H9 (cell line): ENCODE measurements around the gene TRIO. TPM values are rescaled to one million over a fixed set of nuclear protein-coding genes. Genes with fewer than 3 reads are reported as not detected.

ENCODE experiments used
- DNase-seq: peaks from one replicate; pipeline ENCODE4 v3.0.0-alpha.2; 2017
- H2AFZ ChIP-seq: one replicate; pipeline ENCODE4 v1.6.1; 2013; ENCODE audit warnings: mild to moderate bottlenecking, low read length, control low read depth, moderate library complexity
- H2AK5ac ChIP-seq: 2 replicates; pipeline ENCODE4 v1.6.1; 2013; ENCODE audit warnings: low read length, control low read depth, mixed read lengths; ENCODE audit not compliant: insufficient read length
- H2BK120ac ChIP-seq: one replicate; pipeline ENCODE4 v1.6.1; 2013; ENCODE audit warnings: low read depth, mild to moderate bottlenecking, low read length, control low read depth, inconsistent platforms; ENCODE audit not compliant: poor library complexity, severe bottlenecking
- H2BK12ac ChIP-seq: 2 replicates; pipeline ENCODE4 v1.6.1; 2013; ENCODE audit warnings: low read length, control low read depth, mixed read lengths, low read depth; ENCODE audit not compliant: insufficient read length
- H2BK15ac ChIP-seq: 2 replicates; pipeline ENCODE4 v1.6.1; 2013; ENCODE audit warnings: low read depth, low read length, control low read depth
- H2BK20ac ChIP-seq: one replicate; pipeline ENCODE4 v1.6.1; 2013; ENCODE audit warnings: low read depth, mild to moderate bottlenecking, low read length, control low read depth, inconsistent platforms; ENCODE audit not compliant: poor library complexity, severe bottlenecking
- H2BK5ac ChIP-seq: 2 replicates; pipeline ENCODE4 v1.6.1; 2013; ENCODE audit warnings: low read length, control low read depth, mixed read lengths; ENCODE audit not compliant: insufficient read length
- H3K14ac ChIP-seq: 2 replicates; pipeline ENCODE4 v1.6.1; 2013; ENCODE audit warnings: low read length, control low read depth; ENCODE audit not compliant: insufficient read depth
- H3K18ac ChIP-seq: 2 replicates; pipeline ENCODE4 v1.6.1; 2013; ENCODE audit warnings: low read depth, mild to moderate bottlenecking, mixed read lengths, low read length, control low read depth; ENCODE audit not compliant: insufficient read length
- H3K23ac ChIP-seq: 2 replicates; pipeline ENCODE4 v1.6.1; 2013; ENCODE audit warnings: low read length, control low read depth, mixed read lengths, low read depth; ENCODE audit not compliant: insufficient read length
- H3K23me2 ChIP-seq: 2 replicates; pipeline ENCODE4 v1.6.1; 2013; ENCODE audit warnings: low read depth, mild to moderate bottlenecking, mixed read lengths, low read length, control low read depth; ENCODE audit not compliant: insufficient read length, poor library complexity, severe bottlenecking
- H3K27ac ChIP-seq: 2 replicates; pipeline ENCODE4 v1.5.1; 2013; ENCODE audit warnings: low read length, control low read depth, mixed read lengths, low read depth; ENCODE audit not compliant: insufficient read length
- H3K27me3 ChIP-seq: 2 replicates; pipeline ENCODE4 v1.6.1; 2013; ENCODE audit warnings: low read length, control low read depth, inconsistent platforms; ENCODE audit not compliant: insufficient read depth
- H3K4ac ChIP-seq: 2 replicates; pipeline ENCODE4 v1.6.1; 2013; ENCODE audit warnings: low read depth, mild to moderate bottlenecking, control low read depth, inconsistent platforms, low read length, moderate library complexity
- H3K4me1 ChIP-seq: 2 replicates; pipeline ENCODE4 v1.6.1; 2013; ENCODE audit warnings: low read length, control low read depth, inconsistent platforms; ENCODE audit not compliant: insufficient read depth
- H3K4me2 ChIP-seq: 2 replicates; pipeline ENCODE4 v1.6.1; 2013; ENCODE audit warnings: low read length, control low read depth, mixed read lengths; ENCODE audit not compliant: insufficient read length, insufficient read depth
- H3K56ac ChIP-seq: 2 replicates; pipeline ENCODE4 v1.6.1; 2013; ENCODE audit warnings: low read depth, mild to moderate bottlenecking, mixed read lengths, low read length, control low read depth; ENCODE audit not compliant: insufficient read length
- H3K79me1 ChIP-seq: 2 replicates; pipeline ENCODE4 v1.6.1; 2013; ENCODE audit warnings: low read depth, mild to moderate bottlenecking, moderate library complexity, low read length, control low read depth, inconsistent platforms; ENCODE audit not compliant: insufficient read depth, poor library complexity, severe bottlenecking
- H3K79me2 ChIP-seq: 2 replicates; pipeline ENCODE4 v1.6.1; 2013; ENCODE audit warnings: low read length, control low read depth, inconsistent platforms; ENCODE audit not compliant: insufficient read depth
- H3K9ac ChIP-seq: 2 replicates; pipeline ENCODE4 v1.6.1; 2013; ENCODE audit warnings: low read length, control low read depth, mixed read lengths; ENCODE audit not compliant: insufficient read length; ENCODE audit errors: extremely low read depth
- H3K9me3 ChIP-seq: one replicate; pipeline ENCODE4 v1.6.1; 2013; ENCODE audit warnings: low read depth, low read length, inconsistent platforms; ENCODE audit not compliant: control insufficient read depth
- H3T11ph ChIP-seq: one replicate; pipeline ENCODE4 v1.6.1; 2013; ENCODE audit warnings: mild to moderate bottlenecking, low read length, control low read depth, inconsistent platforms
- H4K20me1 ChIP-seq: one replicate; pipeline ENCODE4 v1.6.1; 2013; ENCODE audit not compliant: control insufficient read depth, insufficient read length, insufficient read depth
- H4K5ac ChIP-seq: 2 replicates; pipeline ENCODE4 v1.6.1; 2013; ENCODE audit warnings: low read depth, mild to moderate bottlenecking, mixed read lengths, low read length, control low read depth; ENCODE audit not compliant: insufficient read length
- H4K8ac ChIP-seq: replicated peaks from 2 replicates; pipeline ENCODE4 v1.6.1; 2013; ENCODE audit warnings: low read length, control low read depth, mixed read lengths, low read depth; ENCODE audit not compliant: insufficient read length
- H4K91ac ChIP-seq: 2 replicates; pipeline ENCODE4 v1.6.1; 2013; ENCODE audit warnings: low read depth, mild to moderate bottlenecking, moderate library complexity, mixed read lengths, low read length, control low read depth; ENCODE audit not compliant: insufficient read length
- H3K27ac Mint-ChIP-seq, 3 experiments: 2 replicates in 2 of 3; 3 replicates in 1 of 3; pipeline ENCODE4 v1.8.0; 2020 to 2021; ENCODE audit warnings: mixed read lengths in 3 of 3, mild to moderate bottlenecking in 1 of 3, moderate library complexity in 1 of 3
- H3K27me3 Mint-ChIP-seq: 2 replicates; pipeline ENCODE4 v1.8.0; 2021; ENCODE audit warnings: low read depth, mild to moderate bottlenecking, moderate library complexity, mixed read lengths
- H3K36me3 Mint-ChIP-seq, 3 experiments: 2 replicates in 2 of 3; 3 replicates in 1 of 3; pipeline ENCODE4 v1.8.0; 2020 to 2021; ENCODE audit warnings: low read depth in 3 of 3, mixed read lengths in 3 of 3; ENCODE audit not compliant: insufficient read depth in 1 of 3
- H3K4me1 Mint-ChIP-seq, 2 experiments: 2 replicates each; pipeline ENCODE4 v1.8.0; 2020; ENCODE audit warnings: mixed read lengths in 2 of 2
- H3K4me3 Mint-ChIP-seq, 2 experiments: 2 replicates in 1 of 2; 3 replicates in 1 of 2; pipeline ENCODE4 v1.8.0; 2020 to 2021; ENCODE audit warnings: mild to moderate bottlenecking in 2 of 2, mixed read lengths in 2 of 2, moderate library complexity in 1 of 2
- H3K9me3 Mint-ChIP-seq, 2 experiments: 2 replicates in 1 of 2; 3 replicates in 1 of 2; pipeline ENCODE4 v1.8.0; 2020; ENCODE audit warnings: mild to moderate bottlenecking in 2 of 2, mixed read lengths in 2 of 2, moderate library complexity in 1 of 2
- CTCF ChIP-seq: fragments of 200-600 bp; sonication (generic); conservative IDR thresholded peaks from 3 replicates; pipeline ENCODE4 v1.8.0; 2021; ENCODE audit warnings: antibody characterized with exemption, mild to moderate bottlenecking
- WGBS: extraction: QIAGEN DNeasy Blood & Tissue Kit; methylation state at CpG from one replicate; pipeline ENCODE4 v1.1.7; 2013; ENCODE audit warnings: missing lambda C conversion rate, low lambda C conversion rate, mixed read lengths; ENCODE audit not compliant: insufficient read length; ENCODE audit errors: extremely low coverage; 5-methylcytosine and 5-hydroxymethylcytosine counted together
- total RNA-seq: library from RNA; stranded (reverse); gene quantifications from 2 replicates; pipeline ENCODE4 v1.2.1, GENCODE V29; 2021

The TRIO gene
- total RNA-seq, 1 experiment from 2014 or later: 87.8 TPM

DNA sequence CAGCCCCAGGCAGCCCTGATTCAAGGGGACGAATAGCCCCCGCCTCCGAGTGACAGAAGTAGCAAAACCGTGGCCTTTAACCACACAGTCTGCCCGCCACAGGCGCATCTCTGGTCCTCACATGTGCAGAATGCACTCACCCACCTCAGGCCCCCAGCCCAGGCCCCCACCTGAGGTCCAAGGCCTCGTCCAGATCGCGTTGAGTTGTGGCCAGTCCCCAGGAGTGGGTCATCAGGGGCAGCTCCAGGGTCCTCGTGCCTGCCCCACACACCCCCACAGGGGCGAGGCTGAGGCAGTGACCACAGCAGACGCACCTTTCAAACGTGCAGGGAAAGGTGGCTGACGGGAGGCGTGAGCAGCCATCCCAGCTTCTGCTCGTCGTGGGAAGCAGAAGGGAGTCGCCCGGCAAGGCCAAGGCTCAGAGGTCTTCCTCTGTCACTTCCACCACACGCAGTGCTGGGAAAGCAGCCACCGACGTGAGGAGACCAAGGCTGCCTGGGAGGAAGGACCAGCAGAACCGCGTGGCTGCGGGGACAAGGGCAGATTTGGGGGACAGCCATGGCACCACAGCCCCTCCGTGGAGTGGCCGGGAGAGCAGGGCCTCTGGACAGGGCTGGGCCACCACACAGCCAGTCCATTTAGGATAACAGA is 360.7 kb downstream of the TRIO start:
- no peak for DNase-seq
- no peak overlapping the region for H3K56ac ChIP-seq
- no peak overlapping the region for H3K23ac ChIP-seq
- no CpG with 5 or more reads among the region's 27 CpGs for whole genome bisulfite sequencing
- Mint-ChIP-seq H3K4me1 (0 out of 4 replicates have a peak, but pooled peaks cover 0 to 2% of the 10 kb centered on the region in 2 experiments), H3K27ac (no peak overlapping the region; a peak in 1 of 7 replicates), H3K36me3 (peaks cover 18 to 38% (median 34%) of the 10 kb centered on the region in 3 experiments; a peak in 6 of 7 replicates), H3K4me3 (no peak overlapping the region), H3K27me3 (no peaks in the 10 kb centered on the region; the same call in 1 of the 2 replicates), H3K9me3 (no peaks in the 10 kb centered on the region)
- no peak overlapping the region for H3T11ph ChIP-seq
- no peaks in the 10 kb centered on the region for H3K23me2 ChIP-seq
- H4K8ac ChIP-seq: no peak overlapping the region
- no peaks in the 10 kb centered on the region for H3K9me3 ChIP-seq
- H3K27me3 ChIP-seq: no peaks in the 10 kb centered on the region
- no peak overlapping the region for H2AFZ ChIP-seq
- no peak overlapping the region; the same call in 1 of the 2 replicates for H3K14ac ChIP-seq
- H3K79me1 ChIP-seq: no peaks in the 10 kb centered on the region
- H3K4ac ChIP-seq: no peak overlapping the region
- no peak overlapping the region for H2BK12ac ChIP-seq
- H3K18ac ChIP-seq: no peak overlapping the region
- no peak overlapping the region for H2BK120ac ChIP-seq
- no peaks in the 10 kb centered on the region for H3K79me2 ChIP-seq
- no peaks in the 10 kb centered on the region for H4K20me1 ChIP-seq
- H2BK20ac ChIP-seq: no peak overlapping the region
- no peak overlapping the region for H3K9ac ChIP-seq
- H3K4me1 ChIP-seq: no peaks in the 10 kb centered on the region
- no peak overlapping the region for H2AK5ac ChIP-seq
- H2BK15ac ChIP-seq: no peak overlapping the region
- no peak overlapping the region for H4K91ac ChIP-seq
- no peak overlapping the region for H2BK5ac ChIP-seq
- no peak for TF ChIP-seq CTCF
- H3K27ac ChIP-seq: no peak overlapping the region
- H4K5ac ChIP-seq: no peak overlapping the region
- no peak overlapping the region for H3K4me2 ChIP-seq
